HG03469 (cell line): ENCODE data around the gene SGK1.
"Not testable (repeated sequence)": the region's sequence is repeated elsewhere in the genome, so short reads cannot be mapped to it uniquely, and the experiment has no call there.

Experiments
- ATAC-seq: cut with Tn5 transposase; IDR thresholded peaks from one replicate; pipeline ENCODE4 v1.9.1; 2021; ENCODE audit warnings: mild to moderate bottlenecking, moderate library complexity, moderate number of reproducible peaks; ENCODE audit not compliant: unreplicated experiment

Gene SGK1

GRCh38 chr6:134195164-134195906 lies 122.6 kb downstream of the SGK1 start:
- no peak for ATAC-seq

- ATAC-seq = no peak
Observed at GRCh38 chr6:134193536-134194498, 124.1 kb downstream of the SGK1 start.

- not testable (repeated sequence) for ATAC-seq
Observed at GRCh38 chr6:134192609-134193008, 125.3 kb downstream of the SGK1 start.

GRCh38 chr6:134190883-134191282 lies 127.0 kb downstream of the SGK1 start:
- no peak for ATAC-seq

- no peak for ATAC-seq
Observed at GRCh38 chr6:134187751-134188150, 130.2 kb downstream of the SGK1 start.

GRCh38 chr6:134187154-134187553 lies 130.8 kb downstream of the SGK1 start:
- ATAC-seq = no peak

- no peak for ATAC-seq
Observed at GRCh38 chr6:134186355-134186754, 131.6 kb downstream of the SGK1 start.

- no peak for ATAC-seq
Observed at GRCh38 chr6:134185277-134185676, 132.6 kb downstream of the SGK1 start.

- no peak for ATAC-seq
Observed at GRCh38 chr6:134183844-134184243, 134.1 kb downstream of the SGK1 start.

- no peak for ATAC-seq
Observed at GRCh38 chr6:134182528-134182927, 135.4 kb downstream of the SGK1 start.

- ATAC-seq = not testable (repeated sequence)
Observed at GRCh38 chr6:134181726-134182125, 136.2 kb downstream of the SGK1 start.

- not testable (repeated sequence) for ATAC-seq
Observed at GRCh38 chr6:134181251-134181650, 136.7 kb downstream of the SGK1 start.

- not testable (repeated sequence) for ATAC-seq
Observed at GRCh38 chr6:134180540-134180939, 137.4 kb downstream of the SGK1 start.

- no peak for ATAC-seq
Observed at GRCh38 chr6:134178161-134179044, 139.5 kb downstream of the SGK1 start.

GRCh38 chr6:134177753-134178160 lies 140.2 kb downstream of the SGK1 start:
- no peak for ATAC-seq

- ATAC-seq = no peak
Observed at GRCh38 chr6:134177236-134177635, 140.7 kb downstream of the SGK1 start.

GRCh38 chr6:134176264-134176975 lies 141.5 kb downstream of the SGK1 start:
- no peak for ATAC-seq

- no peak for ATAC-seq
Observed at GRCh38 chr6:134175532-134176263, 142.2 kb downstream of the SGK1 start.
